Fibroblast of lung (primary cell): ENCODE data around the gene CENPVL3. TPM values are rescaled to one million over a fixed set of nuclear protein-coding genes. Genes with fewer than 3 reads are reported as not detected.

ENCODE experiments used
- DNase-seq, 2 donors: peaks; one replicate each; pipeline versions ENCODE4 v3.0.0 to v3.0.0-alpha.2; 2010; ENCODE audit warnings: low read depth in 2 of 2
- H2AFZ ChIP-seq: 2 replicates; pipeline ENCODE4 v1.5.1; 2012; ENCODE audit warnings: low read length, control low read depth, inconsistent platforms
- H3K27ac ChIP-seq: 2 replicates; pipeline ENCODE4 v1.5.1; 2011; ENCODE audit warnings: low read length, control low read depth; ENCODE audit not compliant: insufficient read depth
- H3K27me3 ChIP-seq: 2 replicates; pipeline ENCODE4 v1.5.1; 2011; ENCODE audit warnings: mild to moderate bottlenecking, low read length; ENCODE audit not compliant: control insufficient read depth, insufficient read depth
- H3K36me3 ChIP-seq: 2 replicates; pipeline ENCODE4 v1.5.1; 2011; ENCODE audit warnings: low read length; ENCODE audit not compliant: control insufficient read depth, insufficient read depth
- H3K4me1 ChIP-seq: 2 replicates; pipeline ENCODE4 v1.5.1; 2011; ENCODE audit warnings: low read length; ENCODE audit not compliant: control insufficient read depth, insufficient read depth; ENCODE audit errors: extremely low read depth
- H3K4me2 ChIP-seq: 2 replicates; pipeline ENCODE4 v1.5.1; 2011; ENCODE audit warnings: low read length, control low read depth; ENCODE audit not compliant: insufficient read depth; ENCODE audit errors: extremely low read depth
- H3K4me3 ChIP-seq, 4 experiments: fragments of 200-600 bp in 1 of 4; sonication (generic) in 1 of 4; replicated peaks in 1 of 4; 2 replicates each; pipeline ENCODE4 v1.5.1; 2011 to 2016; ENCODE audit warnings: low read length in 4 of 4, low read depth in 3 of 4, mild to moderate bottlenecking in 3 of 4, control low read depth in 2 of 4, inconsistent platforms in 1 of 4, mixed read lengths in 1 of 4; ENCODE audit not compliant: insufficient read depth in 1 of 4; ENCODE audit errors: control extremely low read depth in 1 of 4
- H3K79me2 ChIP-seq: 2 replicates; pipeline ENCODE4 v1.5.1; 2012; ENCODE audit warnings: mild to moderate bottlenecking, low read length, inconsistent platforms; ENCODE audit not compliant: control insufficient read depth, insufficient read depth
- H3K9ac ChIP-seq: 2 replicates; pipeline ENCODE4 v1.5.1; 2011; ENCODE audit warnings: mild to moderate bottlenecking, low read length, control low read depth; ENCODE audit not compliant: insufficient read depth
- H3K9me3 ChIP-seq: 2 replicates; pipeline ENCODE4 v1.5.1; 2012; ENCODE audit warnings: low read depth, low read length; ENCODE audit not compliant: control insufficient read depth, insufficient read depth
- H4K20me1 ChIP-seq: 2 replicates; pipeline ENCODE4 v1.5.1; 2011; ENCODE audit warnings: low read length; ENCODE audit not compliant: control insufficient read depth, insufficient read depth; ENCODE audit errors: extremely low read depth
- CTCF ChIP-seq, 2 donors: IDR thresholded peaks in 1 of 2; conservative IDR thresholded peaks in 1 of 2; 1 replicate in 1 of 2; 2 replicates in 1 of 2; pipeline ENCODE4 v1.5.1; 2011 to 2012; ENCODE audit warnings: low read length in 2 of 2, control low read depth in 1 of 2, inconsistent platforms in 1 of 2, low read depth in 1 of 2, mild to moderate bottlenecking in 1 of 2
- EZH2 ChIP-seq: IDR thresholded peaks from 2 replicates; pipeline ENCODE4 v1.5.1; 2012; ENCODE audit warnings: low read length, control low read depth, mild to moderate bottlenecking; ENCODE audit errors: missing control alignments
- polyA plus RNA-seq, 2 donors: library from polyadenylated mRNA; depleted of rRNA in 1 of 2; stranded (reverse) in 1 of 2; unstranded in 1 of 2; fragments of >200 nt; gene quantifications; 2 replicates each; pipeline ENCODE4 v1.2.1, GENCODE V29; 2011 to 2012; ENCODE audit warnings: missing spikeins in 1 of 2
- total RNA-seq: library from RNA; depleted of rRNA; stranded (reverse); fragments of >200 nt; gene quantifications from 2 replicates; pipeline ENCODE4 v1.2.1, GENCODE V29; 2014

The CENPVL3 gene
- total and polyA plus RNA-seq, 2 donors (not counting 1 experiment from before 2014, with no cell fraction given) = not detected

GRCh38 chrX:51568586-51568985 lies 50.1 kb downstream of the CENPVL3 start:
- no peaks in the 10 kb centered on the region for H4K20me1 ChIP-seq
- H2AFZ ChIP-seq = no peak overlapping the region
- no peak overlapping the region for H3K27ac ChIP-seq
- TF ChIP-seq CTCF (conservative IDR thresholded peaks at IDR 0.05 in 1 of 2, IDR thresholded peaks at IDR 0.05 in 1 of 2; ENCODE audit: low read depth in 1 of 2, low read length in 2 of 2) = no peak
- TF ChIP-seq EZH2 = no peak
- H3K79me2 ChIP-seq = no peaks in the 10 kb centered on the region
- no peaks in the 10 kb centered on the region for H3K27me3 ChIP-seq
- H3K4me3 ChIP-seq = no peak overlapping the region
- no peaks in the 10 kb centered on the region for H3K4me1 ChIP-seq
- H3K36me3 ChIP-seq = no peaks in the 10 kb centered on the region
- DNase-seq = peak; percentile 57 to 67
- no peak overlapping the region for H3K9ac ChIP-seq
- H3K9me3 ChIP-seq = no peaks in the 10 kb centered on the region
- H3K4me2 ChIP-seq = no peak overlapping the region

Other genes with a start within 250 kb of the CENPVL3 start
- gene NUDT11, start 122.3 kb downstream of the CENPVL3 start, total RNA-seq = 7.1 and 7.7 TPM in 2 replicates
- gene NUDT11, start 122.3 kb downstream of the CENPVL3 start, polyA plus RNA-seq = 15.2 and 16.0 TPM in 2 replicates
- gene CENPVL2, start 63.9 kb upstream of the CENPVL3 start, total RNA-seq = not detected in 2 replicates
- not detected in 2 replicates for gene CENPVL2, start 63.9 kb upstream of the CENPVL3 start, polyA plus RNA-seq
- not detected in 2 replicates for gene CENPVL1, start 91.6 kb upstream of the CENPVL3 start, total RNA-seq
- gene CENPVL1, start 91.6 kb upstream of the CENPVL3 start, polyA plus RNA-seq = not detected in 2 replicates
- 5.9 and 7.1 TPM in 2 replicates for gene GSPT2, start 124.5 kb upstream of the CENPVL3 start, total RNA-seq
- 6.2 and 6.4 TPM in 2 replicates for gene GSPT2, start 124.5 kb upstream of the CENPVL3 start, polyA plus RNA-seq